SH-SY5Y (cell line): ENCODE data around the gene NR4A2.

Experiments used
- GATA2 ChIP-seq: IDR thresholded peaks from 2 replicates; pipeline ENCODE4 v1.6.1; 2011; ENCODE audit warnings: mild to moderate bottlenecking, low read depth, low read length
- GATA3 ChIP-seq: IDR thresholded peaks from 2 replicates; pipeline ENCODE4 v1.6.1; 2011; ENCODE audit warnings: low read depth, mild to moderate bottlenecking, low read length, moderate library complexity

DNA sequence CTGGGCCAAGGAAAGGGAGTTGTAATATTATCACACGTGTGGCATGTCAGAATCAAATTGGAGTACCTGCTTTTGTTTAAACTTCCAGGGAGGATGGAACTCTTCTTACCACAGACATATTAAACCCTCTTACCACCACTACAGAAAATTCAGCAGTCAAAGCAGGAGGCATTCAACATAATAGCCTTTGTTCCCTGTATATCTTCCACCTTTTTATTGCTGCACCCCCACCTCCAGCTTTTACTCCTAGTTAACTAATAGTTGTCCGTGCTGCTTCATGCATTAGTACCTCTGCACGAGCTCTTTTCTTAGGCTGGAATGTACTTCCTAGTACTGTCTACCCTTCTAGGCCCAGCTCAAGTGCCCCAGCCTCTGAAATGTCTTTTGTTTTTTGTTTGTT lies 14.9 kb upstream of the NR4A2 start:
- TF ChIP-seq GATA3: no peak
- TF ChIP-seq GATA2: no peak
